ENCODE measurements around the gene DCAF12.
"Not testable (repeated sequence)": the region's sequence is repeated elsewhere in the genome, so short reads cannot be mapped to it uniquely, and the experiment has no call there.

DCAF12 gene

GRCh38 chr9:34059281-34059680, 67.2 kb downstream of the DCAF12 start:
- no peak for DNase-seq

DNA sequence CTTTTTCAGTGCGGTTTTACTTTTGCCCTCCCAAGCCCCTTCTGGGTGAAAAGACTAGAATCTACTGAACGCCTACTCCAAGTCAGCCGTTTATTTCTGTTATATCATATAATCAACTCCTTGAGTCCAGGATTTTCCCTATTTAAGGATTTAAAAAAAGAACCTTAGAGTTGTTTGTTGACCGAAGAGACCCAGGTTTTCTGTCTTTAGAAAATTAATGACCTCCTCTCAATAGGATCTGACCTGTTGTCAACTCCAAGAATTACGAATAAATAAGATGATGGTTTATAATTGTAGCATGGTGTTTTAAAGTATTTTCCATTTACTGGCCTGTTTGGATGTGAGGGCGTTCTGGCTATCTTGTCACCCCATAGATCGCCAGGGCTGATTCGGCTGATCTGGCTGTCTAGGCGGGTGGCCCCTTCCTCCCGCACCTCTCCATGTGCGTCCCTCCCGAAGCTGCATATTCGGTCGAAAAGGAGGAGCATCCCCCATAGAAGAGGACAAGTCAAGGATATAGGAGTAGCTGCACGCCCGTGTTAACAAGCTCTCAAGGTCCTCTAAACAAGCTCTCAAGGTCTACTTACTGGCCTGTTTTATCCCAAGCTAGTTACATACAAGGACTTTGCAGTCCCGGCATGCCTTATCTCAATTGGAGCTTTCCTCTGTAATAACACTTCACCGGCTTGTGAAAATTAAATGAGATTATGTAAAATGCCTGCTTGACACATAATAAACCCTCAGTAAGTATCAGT, 76.7 kb downstream of the DCAF12 start:
- DNase-seq, result no peak

GRCh38 chr9:34048727-34049629, 77.5 kb downstream of the DCAF12 start, which contains the start of gene UBAP2:
TSS of gene UBAP2 (minus strand) at chr9:34048887. CDS start at chr9:34017148, 31,739 bp downstream.
- DNase-seq, result peak; percentile 97

DNA sequence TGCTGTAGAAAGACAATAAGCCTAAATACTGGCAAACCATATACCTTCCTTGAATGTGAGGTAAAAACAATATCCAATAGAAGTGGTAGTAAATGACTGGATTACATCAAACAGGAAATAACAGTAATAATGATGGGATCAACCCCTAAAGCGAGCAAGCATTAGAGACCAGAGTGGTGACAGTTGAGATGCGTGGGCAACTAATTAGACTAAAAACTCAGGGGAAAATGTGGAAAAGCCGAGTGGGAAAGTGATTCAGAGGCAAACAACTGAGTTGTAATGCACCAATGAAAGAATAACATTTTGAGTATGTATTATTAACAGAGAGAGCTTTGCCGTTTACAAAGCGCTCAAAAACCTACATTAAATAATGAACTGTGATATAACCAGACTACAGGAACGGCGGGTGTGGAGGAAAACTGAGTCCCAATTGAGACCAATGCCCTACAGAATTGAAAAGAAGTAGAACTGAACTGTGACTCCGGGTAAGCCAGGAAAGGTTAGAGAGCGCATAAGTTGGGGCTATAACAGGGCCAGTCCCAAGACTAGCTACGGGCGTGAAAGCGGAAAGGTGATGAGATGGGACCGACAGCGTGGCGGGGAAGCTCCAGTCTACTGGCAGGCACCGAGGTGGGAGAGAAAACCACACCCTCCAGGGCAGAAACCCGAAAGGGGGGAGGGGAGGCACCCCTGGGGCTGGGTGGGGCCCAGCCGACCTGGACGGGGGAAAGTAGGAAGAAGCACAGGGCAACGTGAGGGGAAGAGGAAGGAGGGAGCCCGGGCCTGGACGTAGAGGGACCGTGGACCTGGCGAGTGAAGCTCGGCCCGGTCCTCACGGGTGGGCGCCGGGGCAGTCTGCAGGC, 78.4 kb downstream of the DCAF12 start:
- peak; percentile 75 for DNase-seq

DNA sequence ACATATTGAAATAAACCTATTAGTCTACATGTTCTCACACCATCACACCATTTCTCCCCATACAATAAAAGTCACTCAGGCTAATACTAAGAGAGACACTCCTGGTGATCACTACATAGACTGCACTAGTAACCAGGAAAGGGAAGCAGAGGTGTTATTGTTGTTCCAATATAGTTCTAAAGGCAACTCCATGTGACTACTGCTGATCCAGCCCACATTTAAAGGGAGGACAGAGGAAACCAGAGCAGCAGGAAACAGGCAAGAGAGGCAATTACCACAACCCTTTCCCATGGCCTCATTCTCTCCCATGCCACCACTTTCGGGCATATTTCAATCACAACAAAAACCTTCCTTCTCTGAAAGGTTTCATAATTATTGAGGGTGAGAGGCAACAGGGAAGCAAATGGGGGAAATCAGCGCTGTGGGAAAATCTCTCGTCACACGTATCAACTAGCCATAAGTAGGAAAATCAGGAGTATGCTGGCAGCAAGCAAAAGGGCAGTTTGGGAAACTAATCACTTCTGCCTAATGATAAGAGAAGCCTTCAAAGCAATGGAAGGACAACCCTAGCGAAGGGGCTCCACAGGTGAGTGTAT, 79.6 kb downstream of the DCAF12 start:
- DNase-seq, result no peak

- DNase-seq, result no peak
Measured at GRCh38 chr9:34045903-34046302, 80.6 kb downstream of the DCAF12 start.

DNA sequence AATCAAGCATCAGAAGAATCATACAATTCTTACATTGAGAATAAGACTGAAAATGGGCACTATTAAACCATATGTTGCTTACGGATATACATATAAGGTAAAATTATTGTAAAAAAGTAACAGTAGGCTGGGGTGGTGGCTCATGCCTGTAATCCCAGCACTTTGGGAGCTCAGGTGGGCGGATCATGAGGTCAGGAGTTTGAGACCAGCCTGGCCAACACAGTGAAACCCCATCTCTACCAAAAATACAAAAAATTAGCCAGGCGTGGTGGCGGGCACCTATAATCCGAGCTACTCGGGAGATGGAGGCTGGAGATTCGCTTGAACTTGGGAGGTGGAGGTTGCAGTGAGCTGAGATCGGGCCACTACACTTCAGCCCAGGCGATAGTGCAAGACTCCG, 84.4 kb downstream of the DCAF12 start:
- DNase-seq, result not testable (repeated sequence)

DNA sequence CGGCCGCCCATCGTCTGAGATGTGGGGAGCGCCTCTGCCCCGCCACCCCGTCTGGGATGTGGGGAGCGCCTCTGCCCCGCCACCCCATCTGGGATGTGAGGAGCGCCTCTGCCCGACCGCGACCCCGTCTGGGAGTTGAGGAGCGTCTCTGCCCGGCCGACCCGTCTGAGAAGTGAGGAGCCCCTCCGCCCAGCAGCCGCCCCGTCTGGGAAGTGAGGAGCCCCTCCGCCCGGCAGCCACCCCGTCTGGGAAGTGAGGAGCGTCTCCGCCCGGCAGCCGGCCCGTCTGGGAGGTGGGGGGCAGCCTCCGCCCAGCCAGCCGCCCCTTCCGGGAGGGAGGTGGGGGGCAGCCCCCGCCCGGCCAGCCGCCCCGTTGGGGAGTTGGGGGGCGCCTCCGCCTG, 87.6 kb downstream of the DCAF12 start:
- DNase-seq, result not testable (repeated sequence)

- DNase-seq, result no peak
Measured at GRCh38 chr9:34037626-34038025, 88.9 kb downstream of the DCAF12 start.

- DNase-seq, result no peak
Measured at GRCh38 chr9:34036625-34037024, 89.9 kb downstream of the DCAF12 start.
